SK-MEL-5 (cell line): ENCODE measurements around the gene IREB2. TPM values are rescaled to one million over a fixed set of nuclear protein-coding genes. Genes with fewer than 3 reads are reported as not detected.
"Not testable (repeated sequence)": the region's sequence is repeated elsewhere in the genome, so short reads cannot be mapped to it uniquely, and the experiment has no call there.

Source experiments
- DNase-seq: peaks from one replicate; pipeline ENCODE4 v3.0.0-alpha.2; 2016; ENCODE audit warnings: low read depth, low spot score
- in situ Hi-C: cut with HindIII; loops from 2 replicates; pipeline ENCODE4 v1.10.0; 2016; ENCODE audit warnings: low sequenced_read_pairs, high pct_unique_total_duplicates, low pct_unique_long_range_greater_than_20kb
- total RNA-seq: library from RNA; depleted of rRNA; stranded (reverse); fragments of >200 nt; shearing (Covaris generic); gene quantifications from 2 replicates; pipeline ENCODE4 v1.2.3, GENCODE V29; 2014

The IREB2 gene
- total RNA-seq, 1 experiment from 2014 or later, result 21.8 TPM

DNA sequence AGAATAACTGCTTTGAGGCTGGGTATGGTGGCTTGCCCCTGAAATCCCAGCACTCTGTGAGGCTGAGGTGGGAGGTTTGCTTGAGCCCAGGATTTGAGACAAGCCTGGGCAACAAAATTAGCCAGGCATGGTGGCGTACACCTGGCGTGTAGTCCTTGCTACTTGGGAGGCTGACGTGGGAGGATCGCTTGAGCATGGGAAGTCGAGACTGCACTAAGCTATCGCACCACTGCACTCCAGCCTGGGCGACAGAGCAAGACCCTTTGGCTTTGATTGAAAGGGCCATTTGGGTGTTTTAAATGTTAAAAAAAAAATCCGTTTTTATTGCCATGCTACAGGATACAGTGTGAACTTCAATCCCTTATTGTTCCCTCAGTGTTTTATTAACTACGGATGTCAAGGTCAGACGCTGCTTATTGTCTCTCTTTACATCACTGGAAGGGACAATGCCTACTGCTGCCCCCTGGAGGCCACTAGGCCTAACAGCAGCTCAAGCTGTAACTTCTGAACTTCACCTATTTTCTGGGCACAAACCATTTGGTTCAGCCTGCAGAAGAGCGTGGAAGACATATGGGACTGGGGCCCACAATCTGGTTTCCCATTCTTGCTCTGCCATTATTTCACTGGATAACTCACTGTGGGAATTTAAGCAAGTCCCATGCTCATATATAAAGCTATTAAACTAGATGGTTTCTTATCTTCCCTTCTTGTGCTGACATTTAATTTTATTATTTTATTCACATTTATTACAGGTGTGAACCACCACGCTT lies 15.3 kb upstream of the IREB2 start:
- DNase-seq, result peak; percentile 76
- in situ Hi-C loops, result no loop called here

DNA sequence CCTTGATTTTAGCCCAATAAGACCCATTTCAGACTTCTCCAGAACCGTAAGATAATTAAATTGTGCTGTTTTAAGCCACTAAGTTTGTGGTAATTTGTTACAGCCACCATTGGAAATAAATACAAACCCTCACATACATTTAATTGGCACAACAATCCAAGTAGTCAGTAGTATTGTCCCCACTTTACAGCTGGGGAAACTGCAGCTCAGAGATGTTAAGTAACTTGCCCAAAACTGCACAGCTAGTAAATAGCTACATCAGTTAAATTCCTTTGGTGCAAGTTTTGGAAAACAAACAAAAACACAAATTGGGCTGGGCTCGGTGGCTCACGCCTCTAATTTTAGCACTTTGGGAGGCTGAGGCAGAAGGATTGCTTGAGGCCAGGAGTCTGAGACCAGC lies 13.3 kb upstream of the IREB2 start:
- DNase-seq, result no peak
- in situ Hi-C loops, result no loop called here

- in situ Hi-C loops, result no loop called here
- no peak for DNase-seq
Measured at GRCh38 chr15:78425643-78426042, 12.4 kb upstream of the IREB2 start.

GRCh38 chr15:78426300-78426699 lies 11.7 kb upstream of the IREB2 start:
- no peak for DNase-seq
- in situ Hi-C loops, result no loop called here

DNA sequence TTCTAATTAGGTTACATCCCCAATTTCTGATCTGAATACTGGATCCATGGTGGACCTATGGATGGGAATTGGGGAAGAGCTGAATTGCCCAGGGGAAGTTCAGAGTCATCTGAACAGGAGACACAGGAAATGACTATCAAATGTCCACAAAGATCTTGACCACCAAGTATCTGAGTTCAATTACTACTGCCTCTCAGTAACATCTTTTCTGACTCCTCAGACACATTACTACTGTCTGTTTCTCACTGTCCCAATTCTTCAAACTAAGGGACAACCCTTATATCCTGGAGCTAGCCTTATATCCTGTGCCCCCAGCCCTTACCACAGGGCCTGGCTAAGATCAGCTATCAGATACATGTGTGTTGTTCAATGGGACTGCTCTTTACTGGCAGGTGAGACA lies 10.1 kb upstream of the IREB2 start:
- in situ Hi-C loops, result no loop called here
- DNase-seq, result no peak

- in situ Hi-C loops, result no loop called here
Measured at GRCh38 chr15:78429477-78429876, 8.5 kb upstream of the IREB2 start.

GRCh38 chr15:78431955-78432354 lies 6.1 kb upstream of the IREB2 start:
- in situ Hi-C loops, result no loop called here
- DNase-seq, result no peak

More at GRCh38 chr15:78429477-78429876, 8.5 kb upstream of the IREB2 start:
- no peak for DNase-seq

- DNase-seq, result no peak
- in situ Hi-C loops, result no loop called here
Measured at GRCh38 chr15:78432664-78433063, 5.4 kb upstream of the IREB2 start.

DNA sequence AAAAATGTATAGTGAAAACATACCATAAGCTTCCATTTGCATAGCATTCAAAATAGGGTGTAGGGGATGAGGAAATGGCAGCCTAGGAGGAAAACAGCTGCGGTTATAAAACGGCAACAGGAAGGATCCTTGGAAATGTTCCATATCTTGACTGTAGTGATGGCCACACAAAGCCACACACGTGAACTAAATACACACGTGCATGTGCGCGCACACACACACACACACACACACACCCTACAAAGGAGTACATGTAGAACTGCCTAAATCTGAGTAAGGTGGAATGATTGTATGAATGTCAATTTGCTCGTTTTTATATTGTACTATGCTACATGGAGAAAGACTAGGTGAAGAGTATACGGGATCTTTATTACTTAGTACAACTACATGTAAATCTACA lies 3.9 kb upstream of the IREB2 start:
- no peak for DNase-seq
- in situ Hi-C loops, result no loop called here

GRCh38 chr15:78434711-78435110 lies 3.3 kb upstream of the IREB2 start:
- DNase-seq, in situ Hi-C loops: not testable (repeated sequence)

GRCh38 chr15:78437107-78437761 lies 782 bp upstream of the IREB2 start:
- in situ Hi-C loops, result no loop called here
- no peak for DNase-seq

- in situ Hi-C loops, result no loop called here
- DNase-seq, result peak; percentile 45
Measured at GRCh38 chr15:78438619-78439285, 736 bp downstream of the IREB2 start.

GRCh38 chr15:78440375-78441373 lies 2.7 kb downstream of the IREB2 start:
- DNase-seq, result no peak
- in situ Hi-C loops, result no loop called here

DNA sequence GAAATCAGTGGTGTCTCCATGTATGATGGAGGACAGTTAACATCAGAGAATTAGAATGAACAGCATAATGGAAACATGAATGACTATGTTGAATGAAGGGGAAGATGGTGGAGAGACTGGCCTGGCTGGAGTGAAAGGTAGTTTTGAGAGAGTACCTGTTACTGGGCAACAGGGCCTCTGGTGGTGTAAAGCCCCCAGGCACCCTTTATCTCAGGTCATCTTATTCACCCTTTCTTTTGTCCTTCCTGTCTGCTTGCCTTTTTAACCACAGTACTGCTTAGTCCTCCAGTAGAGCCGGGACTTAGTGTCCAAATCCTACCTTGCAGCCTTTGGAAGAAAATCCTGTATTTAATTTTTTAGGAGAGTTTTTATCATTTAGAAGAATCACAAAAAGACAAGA lies 6.2 kb downstream of the IREB2 start:
- in situ Hi-C loops, result no loop called here
- DNase-seq, result no peak

DNA sequence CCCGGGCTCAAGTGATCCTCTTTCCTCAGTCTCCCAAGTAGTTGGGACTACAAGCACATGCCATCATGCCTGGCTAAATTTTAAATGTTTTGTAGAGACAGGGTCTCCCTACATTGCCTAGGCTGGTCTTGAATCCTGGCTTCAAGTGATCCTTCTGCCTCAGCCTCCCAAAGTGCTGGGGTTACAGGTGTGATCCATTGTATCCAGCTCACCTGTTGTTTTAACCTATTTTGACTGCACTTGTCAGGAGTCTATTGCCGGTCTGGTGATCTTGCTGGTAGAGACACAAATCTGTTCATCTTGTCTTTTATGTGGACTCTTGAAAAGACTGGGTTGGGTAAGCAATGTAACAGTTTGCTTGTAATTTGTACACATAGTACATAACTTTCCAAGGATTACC lies 7.9 kb downstream of the IREB2 start:
- in situ Hi-C loops, result no loop called here
- DNase-seq, result no peak

DNA sequence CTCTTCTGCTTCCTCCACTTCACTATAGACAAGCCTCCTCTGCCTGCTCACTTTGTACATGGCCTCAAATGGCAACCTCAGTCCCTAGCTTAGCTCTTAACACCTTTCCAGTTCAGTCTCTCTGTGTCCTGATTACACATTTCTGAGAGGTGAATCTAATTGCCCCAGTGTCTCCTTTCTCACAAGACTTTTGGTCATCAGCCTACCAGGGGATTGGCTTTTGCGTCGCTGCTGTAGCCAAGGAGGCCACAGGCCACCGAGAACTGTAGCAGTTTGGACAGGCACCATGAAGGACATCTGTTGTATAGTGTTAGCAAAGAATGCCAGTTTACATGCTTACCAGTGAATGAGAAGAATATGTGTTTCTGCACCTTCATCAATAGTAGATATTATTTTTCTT lies 8.5 kb downstream of the IREB2 start:
- in situ Hi-C loops, result no loop called here
- no peak for DNase-seq

GRCh38 chr15:78448441-78449219 lies 10.6 kb downstream of the IREB2 start:
- in situ Hi-C loops, result no loop called here
- DNase-seq, result no peak
